Renal pelvis (tissue), 4 donors: ENCODE measurements around the gene SLC25A13. TPM values are rescaled to one million over a fixed set of nuclear protein-coding genes. Genes with fewer than 3 reads are reported as not detected.
"Not testable (repeated sequence)": the region's sequence is repeated elsewhere in the genome, so short reads cannot be mapped to it uniquely, and the experiment has no call there.

ENCODE experiments used
- DNase-seq: peaks from one replicate; pipeline ENCODE4 v3.0.0-alpha.2; 2013
- polyA plus RNA-seq, 3 donors: library from polyadenylated mRNA; unstranded; fragments of 120-200 nt; gene quantifications; one replicate each; pipeline ENCODE4 v1.2.1, GENCODE V29; 2013; ENCODE audit not compliant: insufficient read length in 3 of 3

The SLC25A13 gene
- polyA plus RNA-seq, 3 donors, result 38.0 to 44.0 (median 41.4) TPM

- no peak for DNase-seq
These were observed 147.1 kb downstream of the SLC25A13 start for GRCh38 chr7:96174812-96175211.

DNA sequence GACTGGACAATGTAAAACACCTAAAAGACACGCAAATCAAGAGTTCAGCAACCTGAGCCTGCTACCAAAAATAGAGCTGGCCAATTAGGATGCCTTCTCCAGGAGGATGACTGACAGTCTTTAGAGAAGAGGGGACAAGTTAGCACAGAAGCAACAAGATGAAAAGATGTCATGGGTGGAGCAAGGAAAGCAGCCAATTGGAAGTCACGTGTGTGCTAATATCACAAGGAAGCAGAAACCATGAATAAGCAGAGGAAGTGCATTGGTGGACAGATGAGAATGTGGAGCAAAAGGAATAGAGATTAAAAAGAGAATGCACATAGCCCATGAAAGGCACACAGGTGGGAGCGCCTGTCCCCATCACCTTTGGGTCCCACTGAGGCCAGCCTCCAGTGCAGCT lies 148.1 kb downstream of the SLC25A13 start:
- no peak for DNase-seq

DNA sequence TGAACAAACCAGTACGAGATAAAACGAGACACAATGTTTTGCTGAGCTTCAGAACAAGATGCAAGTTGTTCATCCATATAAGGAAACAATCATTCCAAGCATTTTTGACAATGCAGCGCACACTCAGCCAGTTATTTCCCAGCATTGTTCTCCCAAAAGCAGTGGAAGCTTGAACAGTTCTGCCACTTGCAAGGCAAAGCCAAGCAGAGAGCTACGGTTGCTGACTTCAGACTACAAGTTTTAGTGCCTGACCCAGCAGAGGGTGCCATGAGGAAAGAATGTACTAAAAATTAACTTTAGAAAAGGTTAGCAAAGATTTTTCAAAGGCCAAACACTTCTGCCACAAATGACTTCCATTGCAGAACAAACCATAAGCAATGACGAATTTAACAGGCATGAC lies 152.5 kb downstream of the SLC25A13 start:
- DNase-seq, result peak; percentile 27

DNA sequence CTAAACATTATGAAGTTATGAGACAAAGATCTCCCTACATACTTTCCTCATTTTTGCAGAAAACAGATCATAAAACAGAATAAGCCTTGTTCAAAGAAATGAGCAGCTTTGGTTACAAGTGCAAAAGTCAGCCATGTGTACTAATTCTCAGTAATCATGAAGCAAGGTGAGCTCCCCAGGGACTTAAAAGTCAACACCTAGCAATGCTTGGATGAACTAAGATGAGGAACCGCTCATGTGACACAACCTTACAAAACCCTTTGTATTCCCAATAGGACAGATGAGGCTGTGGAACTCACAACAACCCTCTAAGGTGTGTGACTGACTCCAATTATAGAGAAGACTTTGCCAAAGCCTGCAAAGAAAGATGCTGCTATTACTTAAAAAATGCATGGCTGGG lies 154.5 kb downstream of the SLC25A13 start:
- DNase-seq, result no peak

- no peak for DNase-seq
These were observed 160.0 kb downstream of the SLC25A13 start for GRCh38 chr7:96161897-96162296.

DNA sequence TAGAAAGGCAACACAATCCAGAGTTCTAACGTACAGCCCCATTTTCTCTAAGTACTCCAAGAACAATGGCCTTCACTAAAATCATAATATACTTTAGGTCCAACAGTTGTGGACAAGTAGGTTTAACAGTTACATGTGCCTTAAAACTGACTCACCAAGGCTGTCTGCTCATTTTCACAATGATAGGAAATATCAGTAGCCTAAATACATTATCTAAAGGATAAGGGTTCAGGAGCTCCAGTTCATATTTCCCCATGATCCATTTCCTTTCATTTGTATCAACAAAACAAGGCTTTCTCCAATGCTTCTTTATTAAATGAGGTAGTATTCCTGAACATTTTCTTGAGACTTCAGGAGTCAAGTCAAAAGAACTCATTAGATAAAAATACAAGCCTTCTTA lies 164.0 kb downstream of the SLC25A13 start:
- no peak for DNase-seq

GRCh38 chr7:96154506-96154905 lies 167.4 kb downstream of the SLC25A13 start:
- DNase-seq, result not testable (repeated sequence)

GRCh38 chr7:96152706-96153105 lies 169.2 kb downstream of the SLC25A13 start:
- DNase-seq, result no peak

DNA sequence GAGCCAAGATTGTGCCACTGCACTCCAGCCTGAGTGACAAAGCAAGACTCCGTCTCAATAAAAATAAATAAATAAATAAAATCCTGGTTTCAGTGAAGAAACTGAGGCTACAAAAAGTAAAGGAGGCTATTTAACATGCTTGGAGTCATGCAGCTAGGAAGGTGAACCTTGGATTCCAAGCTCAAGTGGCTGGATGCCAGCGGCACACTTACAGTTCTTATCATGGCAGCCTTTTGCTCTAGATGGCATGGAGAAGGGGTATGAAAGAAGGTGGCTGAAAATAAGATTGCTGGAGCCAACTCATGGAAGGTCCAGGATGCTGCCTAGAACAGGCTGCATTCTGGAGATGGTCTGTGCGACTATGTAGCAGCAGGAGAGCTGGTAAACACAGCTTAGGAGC lies 170.0 kb downstream of the SLC25A13 start:
- DNase-seq, result no peak

DNA sequence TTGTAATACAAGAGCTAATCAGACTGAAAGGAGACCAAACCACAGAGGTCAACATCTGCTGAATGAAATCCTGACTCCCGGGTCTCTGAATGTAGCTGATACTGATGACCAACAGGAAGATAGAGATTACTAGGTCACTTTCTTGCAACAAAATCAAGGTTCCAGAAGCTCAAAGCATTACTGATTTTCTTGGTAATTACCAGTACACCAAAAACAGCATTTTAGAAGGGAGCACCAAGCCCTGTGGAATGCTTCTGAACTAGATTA lies 177.7 kb downstream of the SLC25A13 start:
- DNase-seq, result no peak

GRCh38 chr7:96143495-96144259 lies 178.2 kb downstream of the SLC25A13 start:
- DNase-seq, result no peak

- no peak for DNase-seq
These were observed 185.2 kb downstream of the SLC25A13 start for GRCh38 chr7:96136600-96137239.

DNA sequence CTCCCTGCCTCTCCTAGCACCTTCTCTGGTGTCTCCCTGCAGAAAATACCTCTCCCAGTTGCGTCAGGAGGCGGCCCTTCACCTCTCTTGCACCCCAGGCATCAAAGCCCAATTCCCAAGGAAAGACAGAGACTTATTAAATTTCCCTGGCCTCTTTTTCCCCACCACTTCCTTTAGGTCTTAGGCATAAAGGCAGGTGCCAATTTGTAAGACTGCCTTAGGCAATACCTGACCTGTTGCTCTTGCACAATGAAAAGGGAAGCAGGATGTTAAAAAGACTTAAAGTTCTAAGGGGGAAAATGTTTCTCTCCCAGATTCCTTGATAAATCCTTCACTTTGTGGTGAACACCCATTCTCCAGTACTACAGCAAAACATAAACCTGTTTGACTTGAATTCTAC lies 186.7 kb downstream of the SLC25A13 start:
- DNase-seq, result peak; percentile 21

DNA sequence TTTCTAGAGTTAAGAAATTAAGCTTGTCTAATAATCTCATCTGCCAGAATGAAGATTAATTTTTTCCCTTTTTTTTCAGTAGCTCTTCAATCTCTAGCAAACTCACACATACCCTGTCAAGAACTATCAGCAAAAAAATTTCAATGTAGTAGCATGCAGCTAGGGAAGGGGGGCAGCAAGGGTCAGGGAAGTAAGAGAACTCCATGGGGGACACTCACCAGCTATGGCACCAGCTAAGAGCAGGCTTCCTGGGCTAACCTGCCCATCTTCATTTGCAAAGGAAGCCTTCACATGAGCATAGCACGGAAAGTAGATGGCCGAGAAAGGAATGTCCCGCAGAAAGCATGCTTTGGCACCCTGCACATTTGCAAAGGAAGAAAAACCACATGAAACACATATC lies 190.4 kb downstream of the SLC25A13 start:
- DNase-seq, result no peak

- no peak for DNase-seq
These were observed 194.2 kb downstream of the SLC25A13 start for GRCh38 chr7:96127746-96128145.

DNA sequence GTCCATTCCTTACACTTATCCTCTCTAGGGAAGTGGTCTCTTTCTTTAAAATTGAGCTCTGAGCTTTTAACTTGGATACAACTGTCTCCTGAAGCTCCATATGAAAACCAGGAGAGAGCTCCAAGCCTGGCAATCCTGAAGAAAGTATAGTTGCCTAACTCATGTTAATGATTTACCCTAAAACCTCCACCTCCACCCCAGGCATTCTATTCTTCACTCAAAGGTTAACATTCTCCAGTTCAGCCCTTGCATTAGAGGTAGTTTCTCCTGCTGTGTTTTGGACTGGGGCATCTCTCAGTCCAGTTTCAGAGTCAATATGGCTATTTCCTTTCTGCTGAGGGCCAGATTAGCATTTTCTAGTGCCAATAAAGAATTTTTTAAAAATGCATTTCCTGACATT lies 195.5 kb downstream of the SLC25A13 start:
- no peak for DNase-seq

- no peak for DNase-seq
These were observed 199.2 kb downstream of the SLC25A13 start for GRCh38 chr7:96122746-96123145.

DNA sequence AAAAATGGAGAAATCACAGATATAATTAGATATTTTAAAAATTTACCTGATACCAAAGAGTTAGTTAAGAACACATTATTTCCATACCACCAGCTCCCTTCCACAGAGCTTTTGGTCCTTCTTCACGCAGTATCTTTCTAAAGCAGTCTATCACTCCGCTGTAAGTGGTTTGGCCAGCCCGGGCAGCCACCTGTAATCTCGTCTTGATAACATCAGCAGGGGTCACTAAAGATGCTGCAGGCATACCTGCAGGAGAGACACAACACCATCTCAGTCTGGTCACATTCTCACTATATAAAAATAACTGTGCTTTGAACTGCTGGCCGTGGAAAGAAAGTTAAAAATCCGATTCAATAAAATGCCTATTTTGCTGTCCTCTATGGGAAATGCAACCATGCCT lies 200.1 kb downstream of the SLC25A13 start:
- no peak for DNase-seq

DNA sequence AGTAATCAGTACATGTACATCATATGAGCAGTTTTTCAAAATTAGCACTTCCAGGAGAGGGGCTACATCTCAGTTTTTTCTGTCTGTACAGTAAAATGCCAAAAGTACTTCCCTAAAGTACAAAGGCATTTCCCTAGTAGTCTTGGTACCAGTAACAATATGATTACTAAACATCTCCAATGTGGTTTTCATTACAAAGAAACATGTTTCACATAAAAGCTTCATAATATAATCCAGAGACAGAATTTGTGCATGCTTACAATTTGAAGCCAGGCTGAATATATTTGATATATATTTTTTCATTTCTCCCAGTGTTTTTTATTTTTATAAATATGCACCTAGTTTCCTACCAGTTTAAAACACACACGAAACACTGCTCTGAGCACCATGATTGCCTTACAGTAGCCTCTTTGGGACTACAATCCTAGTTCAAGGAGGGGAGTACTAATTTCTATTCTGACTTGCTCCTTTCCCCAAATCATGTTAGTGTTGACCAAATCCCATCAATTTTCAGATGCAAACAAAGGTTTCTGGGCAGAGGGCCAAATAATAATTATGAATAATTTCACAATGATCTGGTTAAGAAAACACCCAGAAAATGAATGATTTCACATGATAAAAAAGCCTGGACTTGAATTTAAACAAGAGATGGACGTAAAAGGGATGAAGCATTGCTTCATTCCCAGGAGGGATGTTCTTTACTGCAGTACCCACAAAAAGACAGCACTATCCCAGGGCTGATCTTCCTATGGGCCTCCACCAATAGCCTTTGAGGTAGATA lies 201.3 kb downstream of the SLC25A13 start:
- DNase-seq, result no peak

DNA sequence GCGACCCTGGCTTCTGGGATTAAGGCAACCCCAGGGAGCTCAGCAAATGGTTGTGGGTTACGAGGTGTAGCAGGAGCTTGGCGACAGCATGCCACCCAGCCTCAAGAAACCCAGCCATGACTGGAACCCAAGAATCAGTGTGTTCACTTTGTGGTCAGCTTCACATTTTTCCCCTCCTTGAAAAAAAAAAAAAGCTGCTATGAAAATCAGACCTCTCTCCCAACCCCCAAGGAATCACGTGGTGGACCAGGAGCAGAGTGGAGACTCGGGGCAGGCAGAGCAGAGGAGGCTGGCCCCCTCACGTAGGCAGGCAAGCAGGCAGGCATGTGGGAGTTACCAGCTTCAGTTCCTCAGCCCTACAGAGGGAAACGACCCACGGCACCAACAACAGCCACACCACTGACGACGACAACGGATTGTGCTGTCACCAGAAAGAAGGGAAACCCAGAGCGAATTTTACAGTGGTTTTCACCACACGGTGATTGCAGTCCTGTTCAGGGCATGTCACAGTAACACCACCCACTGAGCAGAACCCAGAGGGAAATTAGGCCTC lies 203.4 kb downstream of the SLC25A13 start:
- no peak for DNase-seq

GRCh38 chr7:96116173-96116572 lies 205.7 kb downstream of the SLC25A13 start:
- no peak for DNase-seq

DNA sequence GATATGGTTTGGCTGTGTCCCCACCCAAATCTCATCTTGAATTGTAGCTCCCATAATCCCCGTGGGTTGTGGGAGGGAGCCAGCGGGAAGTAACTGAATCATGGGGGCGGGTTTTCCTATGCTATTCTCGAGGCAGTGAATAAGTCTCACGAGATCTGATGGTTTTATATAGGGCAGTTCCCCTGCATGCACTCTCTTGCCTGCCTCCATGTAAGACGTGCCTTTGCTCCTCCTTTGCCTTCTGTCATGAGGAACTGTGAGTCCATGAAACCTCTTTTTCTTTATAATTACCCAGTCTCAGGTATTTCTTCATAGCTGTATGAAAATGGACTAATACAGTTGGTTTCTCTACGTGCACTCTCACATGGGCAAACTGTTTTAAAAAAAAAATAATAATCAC lies 207.7 kb downstream of the SLC25A13 start:
- no peak for DNase-seq

GRCh38 chr7:96111405-96111804 lies 210.5 kb downstream of the SLC25A13 start:
- no peak for DNase-seq
